DMS53 (cell line): ENCODE measurements around the gene CHRNE.
A peak's percentile ranks its signal among the peaks of the same experiment; 100 is the strongest.
"Not testable (repeated sequence)": the region's sequence is repeated elsewhere in the genome, so short reads cannot be mapped to it uniquely, and the experiment has no call there.

Source experiments
- DNase-seq: peaks from one replicate; lab custom pipeline; 2025; lab: John Stamatoyannopoulos, UW

The CHRNE gene

DNA sequence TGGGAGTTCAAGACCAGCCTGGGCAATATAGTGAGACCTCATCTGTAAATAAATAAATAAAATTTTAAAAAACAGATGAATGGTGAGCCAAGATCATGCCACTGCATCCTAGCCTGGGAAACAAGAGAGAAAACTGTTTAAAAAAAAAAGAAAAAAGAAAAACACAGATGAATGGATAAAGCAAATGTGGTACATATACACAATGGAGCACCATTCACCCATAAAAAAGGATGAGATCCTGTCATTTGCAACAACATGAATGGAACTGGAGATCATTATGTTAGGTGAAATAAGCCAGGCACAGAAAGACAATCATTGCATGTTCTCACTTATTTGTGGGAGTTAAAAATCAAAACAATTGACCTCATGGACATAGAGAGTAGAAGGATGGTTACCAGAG is 3.7 kb upstream of the CHRNE start:
- DNase-seq: not testable (repeated sequence)

DNA sequence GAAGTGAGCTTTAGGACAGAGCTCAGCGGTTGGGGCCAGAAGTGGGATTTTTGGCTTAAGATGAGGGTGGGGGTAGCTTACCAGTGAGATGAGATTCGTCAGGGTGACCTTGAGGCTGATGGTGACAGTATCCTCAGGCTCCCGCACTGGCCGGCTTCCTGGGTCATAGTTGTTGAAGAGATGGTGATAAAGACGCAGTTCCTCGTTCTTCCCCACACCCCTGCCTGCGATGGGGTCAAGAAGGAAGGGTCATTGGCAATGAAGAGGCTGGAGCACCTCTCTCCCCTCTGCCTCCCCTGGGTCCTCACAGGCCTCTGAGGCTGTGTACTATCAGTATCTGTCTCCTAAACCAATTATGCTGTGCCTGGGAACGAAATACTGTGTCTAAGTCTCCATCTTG is 358 bp downstream of the CHRNE start:
- DNase-seq: no peak

DNA sequence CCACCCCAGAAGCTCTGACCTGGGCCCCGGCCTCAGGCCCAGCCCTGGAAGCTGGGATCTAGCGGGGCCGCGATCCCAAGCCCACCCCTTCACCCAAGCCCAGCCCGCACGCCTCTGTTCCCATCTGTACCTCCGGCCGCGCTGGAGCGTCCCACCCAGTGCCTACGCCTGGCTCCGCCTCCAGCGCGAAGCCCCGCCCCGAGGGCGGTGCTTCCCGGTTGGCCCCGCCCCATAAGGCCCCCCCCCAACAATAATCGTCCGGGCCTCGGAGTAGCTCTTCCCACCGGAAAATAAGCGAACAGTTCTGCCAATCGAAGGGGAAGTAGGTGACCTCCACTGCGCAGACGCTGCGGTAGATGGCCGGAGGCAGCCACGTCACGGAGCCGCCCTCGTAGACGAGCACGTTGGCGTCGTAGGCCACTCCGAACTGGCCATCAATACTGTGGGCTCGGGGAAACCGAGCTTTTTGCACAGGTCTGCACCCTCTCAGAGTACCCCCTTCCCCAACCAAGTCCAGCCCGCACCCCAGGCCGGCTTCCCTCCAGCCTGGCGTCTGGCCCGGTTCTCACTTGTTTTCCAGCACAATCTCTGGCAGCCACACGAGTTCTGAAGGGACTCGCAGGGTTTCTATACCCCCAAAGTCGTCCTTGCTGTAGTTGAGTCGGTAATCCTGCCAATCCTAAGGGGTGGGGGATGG is 1.1 kb downstream of the CHRNE start:
- no peak for DNase-seq

DNA sequence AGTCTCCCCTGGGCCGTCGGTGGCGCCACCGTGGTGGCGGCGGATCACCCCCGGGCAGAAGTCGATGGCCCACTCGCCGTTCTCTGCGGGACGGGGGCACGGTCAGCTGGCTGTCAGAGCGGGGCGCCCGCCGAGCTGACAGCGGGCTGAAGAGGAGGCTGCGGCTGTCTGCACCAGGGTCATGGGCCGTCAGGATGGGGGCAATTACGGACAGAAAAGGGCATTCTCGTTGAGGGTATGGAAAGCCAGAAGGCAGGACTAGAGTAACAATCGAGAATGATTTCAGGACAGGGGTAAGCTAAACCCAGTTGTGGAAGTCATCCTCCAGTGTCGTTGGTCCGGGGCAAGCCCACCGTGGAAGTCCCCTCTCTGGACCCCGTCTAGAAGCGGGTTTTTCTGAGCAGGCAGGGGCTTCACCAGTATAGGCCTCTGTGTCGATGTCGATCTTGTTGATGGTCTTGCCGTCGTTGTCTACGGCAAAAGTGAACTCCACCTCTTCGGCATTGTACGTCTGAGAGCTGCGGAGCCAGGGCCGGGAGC is 1.7 kb downstream of the CHRNE start:
- no peak for DNase-seq

DNA sequence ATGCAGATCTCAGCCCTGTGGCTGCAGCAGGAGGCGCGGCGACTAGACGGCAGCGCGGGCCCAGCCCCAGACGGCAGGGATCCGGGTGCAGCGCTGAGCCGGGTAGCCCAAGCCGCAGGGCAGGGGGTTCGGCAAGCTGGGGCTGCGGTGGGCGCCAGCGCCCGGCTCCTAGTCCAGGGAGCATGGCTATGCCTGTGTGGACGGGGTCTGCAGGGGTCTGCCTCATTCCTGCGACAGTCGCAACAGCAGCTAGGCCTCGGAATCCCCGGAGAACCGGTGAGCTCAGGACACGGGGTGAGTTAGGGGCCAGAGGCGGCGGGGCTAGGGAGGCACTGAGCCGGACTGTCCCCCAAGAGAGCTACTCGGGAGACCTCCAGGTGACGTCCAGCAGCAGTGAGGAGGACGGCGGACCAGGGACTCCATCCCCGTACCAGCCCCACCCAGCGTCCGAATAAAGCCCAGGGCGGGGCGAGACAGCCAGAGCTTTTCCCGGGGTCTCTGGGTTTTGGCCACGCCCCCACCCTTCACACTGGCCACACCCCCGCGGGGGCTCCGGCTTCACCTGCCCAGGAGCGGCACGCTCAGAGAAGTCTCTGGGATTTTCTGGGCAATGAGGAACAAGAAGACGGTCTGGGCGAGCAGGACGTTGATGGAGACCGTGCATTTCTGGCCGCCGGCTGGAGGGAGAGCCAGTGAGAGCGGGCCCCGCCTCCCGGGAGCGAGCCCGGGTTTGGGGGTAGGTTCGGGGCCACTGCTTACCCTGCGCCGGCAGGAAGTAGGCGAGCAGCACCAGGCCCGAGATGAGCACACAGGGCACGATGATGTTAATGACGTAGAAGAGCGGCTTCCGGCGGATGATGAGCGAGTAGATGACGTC is 2.4 kb downstream of the CHRNE start:
- peak; percentile 81 for DNase-seq

DNA sequence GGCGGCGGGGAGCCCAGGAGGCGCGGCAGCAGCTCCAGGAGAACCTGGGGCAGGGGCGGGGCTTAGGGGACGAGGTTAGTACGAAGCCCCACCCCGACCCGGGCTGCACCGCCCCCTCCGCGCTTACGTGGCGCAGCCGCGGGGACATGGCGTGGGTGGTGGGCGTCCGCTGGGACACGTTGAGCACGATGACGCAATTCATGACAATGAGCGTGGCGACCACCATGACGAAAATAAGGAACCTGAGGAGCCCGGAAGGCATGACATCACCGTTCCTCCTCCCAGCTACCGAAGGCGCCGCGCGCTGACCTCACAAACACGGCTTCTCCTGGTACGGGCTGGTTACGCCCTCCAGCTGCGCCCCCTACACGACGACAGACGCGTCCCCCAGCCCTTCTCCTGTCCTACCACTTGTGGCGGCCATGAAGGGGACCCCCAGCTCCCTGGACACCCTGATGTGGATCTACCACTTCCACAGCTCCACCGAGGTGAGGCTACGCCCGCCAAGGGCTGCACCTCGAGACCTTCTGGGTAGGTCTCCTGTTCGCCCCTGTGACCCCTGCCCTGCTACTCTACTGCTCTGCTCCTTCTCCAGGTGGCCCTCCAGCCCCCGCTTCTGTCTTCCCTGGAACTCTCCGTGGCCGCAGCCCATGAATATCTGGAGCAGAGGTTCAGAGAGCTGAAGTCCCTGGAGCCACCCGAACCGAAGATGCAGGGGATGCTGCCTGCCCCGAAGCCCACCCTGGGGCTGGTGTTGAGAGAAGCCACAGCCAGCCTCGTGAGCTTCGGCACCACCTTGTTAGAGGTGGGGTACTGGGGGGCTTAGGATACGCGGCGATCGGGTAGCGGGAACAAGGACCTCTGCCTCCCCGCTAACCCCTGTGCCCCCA is 3.3 kb downstream of the CHRNE start, which contains the start of gene C17orf107:
Gene C17orf107, plus strand, starts transcription at position 196 of the 890 bp plus-strand sequence. Its CDS starts 227 bp downstream, at position 423.
- DNase-seq: peak; percentile 77

DNA sequence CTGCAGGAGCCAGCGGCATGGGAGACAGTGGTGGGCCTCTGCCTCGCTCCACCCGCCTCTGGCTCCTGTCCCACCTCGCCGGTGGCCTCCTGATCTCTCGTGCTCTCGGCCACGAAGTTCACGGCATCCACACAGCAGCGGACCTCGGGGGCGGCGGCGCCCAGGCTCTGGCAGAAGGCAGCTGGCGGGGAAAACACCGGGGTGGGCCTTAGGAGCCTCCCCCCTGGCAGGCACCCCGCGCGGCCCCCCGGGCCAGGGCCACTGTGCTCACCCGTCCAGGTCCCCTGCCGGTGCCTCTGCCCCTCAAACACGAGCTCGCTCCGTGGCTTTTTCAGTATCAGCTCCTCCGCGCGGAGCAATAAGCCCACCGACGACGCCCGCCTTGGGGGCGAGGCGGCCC is 4.0 kb downstream of the CHRNE start:
- DNase-seq: no peak

DNA sequence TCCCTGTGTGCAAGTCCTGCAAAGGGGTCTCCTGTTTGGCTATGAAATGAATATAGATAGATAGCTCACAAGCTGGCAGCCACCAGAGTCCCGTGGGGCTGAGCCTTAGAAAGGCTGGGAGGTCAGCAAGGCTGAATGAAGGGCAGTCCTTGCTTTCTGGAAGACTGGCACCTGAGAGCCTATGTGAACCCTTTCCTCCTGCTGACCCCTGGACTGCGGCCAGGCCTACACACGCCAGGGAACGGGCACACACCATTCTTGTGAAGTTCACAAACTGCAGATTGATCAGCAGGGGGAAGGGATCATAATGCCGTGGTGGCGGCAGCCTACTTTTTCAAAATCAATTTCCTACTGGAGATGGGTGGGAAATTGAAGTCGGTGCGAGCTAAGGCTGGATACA is 4.5 kb downstream of the CHRNE start:
- DNase-seq: no peak

DNA sequence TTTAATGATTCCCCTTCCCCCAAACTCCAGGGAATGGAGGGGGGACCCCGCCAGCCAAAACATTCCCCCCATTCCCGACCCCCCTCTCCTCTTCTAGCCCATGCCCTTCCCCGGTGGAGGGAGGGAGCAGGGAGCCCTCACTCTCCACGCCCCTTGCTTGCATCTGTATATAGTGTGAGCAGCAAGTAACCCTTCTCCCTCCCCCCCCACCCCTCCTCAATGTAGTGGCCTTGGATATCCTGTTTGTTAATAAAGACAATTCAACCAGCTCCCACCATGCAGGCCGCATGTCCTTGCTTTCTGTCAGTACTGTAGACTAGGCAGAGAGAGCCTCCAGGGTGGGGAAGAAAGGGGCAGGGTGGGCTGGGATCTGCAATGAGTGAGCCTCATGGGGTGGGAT is 5.1 kb downstream of the CHRNE start:
- DNase-seq: no peak

DNA sequence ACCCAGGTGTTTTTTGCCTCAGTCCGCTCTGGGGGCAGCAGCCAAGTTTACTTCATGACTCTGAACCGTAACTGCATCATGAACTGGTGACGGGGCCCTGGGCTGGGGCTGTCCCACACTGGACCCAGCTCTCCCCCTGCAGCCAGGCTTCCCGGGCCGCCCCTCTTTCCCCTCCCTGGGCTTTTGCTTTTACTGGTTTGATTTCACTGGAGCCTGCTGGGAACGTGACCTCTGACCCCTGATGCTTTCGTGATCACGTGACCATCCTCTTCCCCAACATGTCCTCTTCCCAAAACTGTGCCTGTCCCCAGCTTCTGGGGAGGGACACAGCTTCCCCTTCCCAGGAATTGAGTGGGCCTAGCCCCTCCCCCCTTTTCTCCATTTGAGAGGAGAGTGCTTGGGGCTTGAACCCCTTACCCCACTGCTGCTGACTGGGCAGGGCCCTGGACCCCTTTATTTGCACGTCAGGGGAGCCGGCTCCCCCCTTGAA is 5.7 kb downstream of the CHRNE start:
- DNase-seq: no peak

DNA sequence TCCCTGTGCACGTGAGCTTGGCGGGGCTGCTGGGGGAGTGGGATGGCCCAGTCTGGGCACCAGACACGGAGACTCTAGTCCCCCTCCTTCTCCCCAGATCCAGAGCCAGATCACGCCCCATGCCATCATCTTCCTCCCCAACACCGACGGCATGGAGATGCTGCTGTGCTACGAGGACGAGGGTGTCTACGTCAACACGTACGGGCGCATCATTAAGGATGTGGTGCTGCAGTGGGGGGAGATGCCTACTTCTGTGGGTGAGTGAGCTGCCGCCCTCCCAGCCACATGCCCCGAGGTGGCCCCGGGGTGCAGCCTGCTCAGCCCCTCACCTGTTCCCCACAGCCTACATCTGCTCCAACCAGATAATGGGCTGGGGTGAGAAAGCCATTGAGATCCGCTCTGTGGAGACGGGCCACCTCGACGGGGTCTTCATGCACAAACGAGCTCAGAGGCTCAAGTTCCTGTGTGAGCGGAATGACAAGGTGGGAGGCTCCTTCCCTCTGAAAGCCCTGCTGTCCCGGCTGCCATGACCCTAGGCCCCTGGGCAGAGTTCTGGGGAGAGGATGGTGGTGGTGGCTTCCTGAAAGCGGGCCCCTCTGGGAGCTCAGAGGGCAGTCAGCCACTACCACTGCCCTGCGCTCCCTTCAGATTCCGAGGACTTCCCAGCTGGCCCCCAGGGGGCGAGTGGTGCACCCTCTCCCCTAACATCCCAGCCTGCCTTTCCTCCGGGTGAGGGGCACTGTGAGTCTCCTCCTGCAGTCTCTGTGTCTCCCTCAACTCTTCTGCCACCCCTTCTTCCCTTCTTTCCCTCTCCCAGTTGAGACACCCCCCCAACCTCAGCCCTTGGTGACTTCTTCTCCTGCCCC is 6.3 kb downstream of the CHRNE start:
- no peak for DNase-seq

DNA sequence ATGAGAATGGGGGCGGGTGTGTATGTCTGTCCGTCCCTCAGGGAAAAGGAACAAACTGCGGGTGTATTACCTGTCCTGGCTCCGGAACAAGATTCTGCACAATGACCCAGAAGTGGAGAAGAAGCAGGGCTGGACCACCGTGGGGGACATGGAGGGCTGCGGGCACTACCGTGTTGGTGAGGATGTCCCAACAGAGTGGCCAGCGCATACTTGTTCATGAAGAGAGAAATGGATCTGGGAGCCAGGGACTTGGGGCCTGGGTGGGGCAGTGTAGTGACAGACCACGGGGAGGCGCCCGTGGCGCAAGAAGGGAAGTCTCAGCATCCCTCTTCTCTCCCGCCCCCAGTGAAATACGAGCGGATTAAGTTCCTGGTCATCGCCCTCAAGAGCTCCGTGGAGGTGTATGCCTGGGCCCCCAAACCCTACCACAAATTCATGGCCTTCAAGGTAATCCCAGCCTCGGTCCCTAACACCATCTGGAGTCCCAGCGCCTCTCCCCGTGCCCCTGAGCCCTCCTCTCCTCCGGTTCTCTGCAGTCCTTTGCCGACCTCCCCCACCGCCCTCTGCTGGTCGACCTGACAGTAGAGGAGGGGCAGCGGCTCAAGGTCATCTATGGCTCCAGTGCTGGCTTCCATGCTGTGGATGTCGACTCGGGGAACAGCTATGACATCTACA is 7.1 kb downstream of the CHRNE start:
- no peak for DNase-seq

DNA sequence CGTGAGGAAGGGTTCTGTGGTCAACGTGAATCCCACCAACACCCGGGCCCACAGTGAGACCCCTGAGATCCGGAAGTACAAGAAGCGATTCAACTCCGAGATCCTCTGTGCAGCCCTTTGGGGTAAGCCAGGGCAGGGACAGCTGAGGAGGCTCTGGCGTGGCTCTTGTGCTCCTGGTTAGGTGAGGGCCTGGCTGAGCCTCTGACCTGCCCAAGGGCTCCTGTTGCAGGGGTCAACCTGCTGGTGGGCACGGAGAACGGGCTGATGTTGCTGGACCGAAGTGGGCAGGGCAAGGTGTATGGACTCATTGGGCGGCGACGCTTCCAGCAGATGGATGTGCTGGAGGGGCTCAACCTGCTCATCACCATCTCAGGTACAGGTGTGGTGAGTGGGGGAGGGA is 7.8 kb downstream of the CHRNE start:
- no peak for DNase-seq

DNA sequence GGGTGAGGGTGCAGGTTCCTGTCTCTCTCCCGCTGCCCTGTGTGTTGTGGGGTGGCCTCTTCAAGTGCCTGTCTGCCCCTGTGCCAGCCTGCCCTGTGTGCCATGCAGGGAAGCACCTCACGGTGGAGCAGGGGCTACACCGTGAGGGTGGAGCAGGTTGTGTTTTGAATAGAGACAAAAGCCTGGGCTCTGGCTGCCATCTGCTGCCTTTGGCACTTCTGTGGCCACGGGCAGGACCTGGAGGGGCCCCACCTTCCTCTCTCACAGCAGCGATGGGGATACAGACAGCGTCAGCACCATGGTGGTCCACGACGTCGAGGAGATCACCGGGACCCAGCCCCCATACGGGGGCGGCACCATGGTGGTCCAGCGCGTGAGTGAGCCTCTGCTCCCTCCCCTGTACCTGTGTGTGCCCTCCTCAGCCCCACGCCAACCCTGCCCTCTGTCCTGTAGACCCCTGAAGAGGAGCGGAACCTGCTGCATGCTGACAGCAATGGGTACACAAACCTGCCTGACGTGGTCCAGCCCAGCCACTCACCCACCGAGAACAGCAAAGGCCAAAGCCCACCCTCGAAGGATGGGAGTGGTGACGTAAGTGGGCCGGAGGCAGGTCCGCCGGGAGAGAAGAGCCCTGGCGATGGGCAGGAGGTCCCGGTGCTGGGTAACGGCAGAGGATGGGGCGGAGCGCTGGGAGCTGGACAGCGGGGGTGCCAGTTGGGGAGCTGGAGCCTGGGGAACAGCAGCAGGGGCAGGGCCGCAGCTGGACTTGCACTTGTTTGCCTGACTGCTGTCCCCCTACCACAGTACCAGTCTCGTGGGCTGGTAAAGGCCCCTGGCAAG is 9.0 kb downstream of the CHRNE start:
- no peak for DNase-seq

DNA sequence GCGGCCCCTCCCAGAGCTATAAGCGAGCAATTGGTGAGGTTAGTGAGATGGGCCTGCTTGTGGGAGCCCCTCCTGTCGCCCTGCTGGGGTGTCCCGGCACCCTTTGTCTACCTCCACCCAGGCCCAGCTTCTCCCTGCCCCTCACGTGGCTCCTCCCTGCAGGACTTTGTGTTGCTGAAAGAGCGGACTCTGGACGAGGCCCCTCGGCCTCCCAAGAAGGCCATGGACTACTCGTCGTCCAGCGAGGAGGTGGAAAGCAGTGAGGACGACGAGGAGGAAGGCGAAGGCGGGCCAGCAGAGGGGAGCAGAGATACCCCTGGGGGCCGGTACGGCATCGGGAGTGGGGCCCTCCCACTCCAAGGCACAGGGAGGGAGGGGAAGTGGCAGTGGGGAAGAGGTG is 9.6 kb downstream of the CHRNE start:
- no peak for DNase-seq

DNA sequence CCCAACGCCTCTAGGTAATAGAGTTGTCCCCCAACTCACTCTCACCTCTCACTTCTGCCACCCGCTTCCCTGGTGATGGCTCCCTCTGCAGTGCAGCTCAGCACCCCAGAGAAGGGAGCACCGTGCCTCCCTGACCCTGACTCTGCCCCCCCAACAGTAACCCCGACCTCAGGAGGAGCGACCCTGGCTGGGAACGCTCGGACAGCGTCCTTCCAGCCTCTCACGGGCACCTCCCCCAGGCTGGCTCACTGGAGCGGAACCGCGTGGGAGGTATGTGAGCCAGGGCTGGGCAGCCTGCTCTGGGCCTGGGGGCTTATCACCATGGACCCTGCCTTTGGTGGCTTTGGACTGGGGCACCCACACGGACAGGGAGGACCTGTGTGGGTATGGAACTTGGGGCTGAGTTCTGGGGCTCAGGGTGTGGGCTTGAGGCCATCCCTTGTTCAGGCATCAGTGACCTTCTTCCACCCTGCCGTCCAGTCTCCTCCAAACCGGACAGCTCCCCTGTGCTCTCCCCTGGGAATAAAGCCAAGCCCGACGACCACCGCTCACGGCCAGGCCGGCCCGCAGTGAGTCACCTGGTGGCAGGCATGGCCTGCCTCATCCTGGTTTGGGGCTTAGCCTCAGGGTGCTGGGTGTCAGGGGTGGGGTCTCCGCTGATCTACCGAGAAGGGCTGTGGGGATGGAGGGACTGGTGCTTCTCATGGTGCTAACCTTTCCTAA is 10.2 kb downstream of the CHRNE start:
- DNase-seq: no peak

DNA sequence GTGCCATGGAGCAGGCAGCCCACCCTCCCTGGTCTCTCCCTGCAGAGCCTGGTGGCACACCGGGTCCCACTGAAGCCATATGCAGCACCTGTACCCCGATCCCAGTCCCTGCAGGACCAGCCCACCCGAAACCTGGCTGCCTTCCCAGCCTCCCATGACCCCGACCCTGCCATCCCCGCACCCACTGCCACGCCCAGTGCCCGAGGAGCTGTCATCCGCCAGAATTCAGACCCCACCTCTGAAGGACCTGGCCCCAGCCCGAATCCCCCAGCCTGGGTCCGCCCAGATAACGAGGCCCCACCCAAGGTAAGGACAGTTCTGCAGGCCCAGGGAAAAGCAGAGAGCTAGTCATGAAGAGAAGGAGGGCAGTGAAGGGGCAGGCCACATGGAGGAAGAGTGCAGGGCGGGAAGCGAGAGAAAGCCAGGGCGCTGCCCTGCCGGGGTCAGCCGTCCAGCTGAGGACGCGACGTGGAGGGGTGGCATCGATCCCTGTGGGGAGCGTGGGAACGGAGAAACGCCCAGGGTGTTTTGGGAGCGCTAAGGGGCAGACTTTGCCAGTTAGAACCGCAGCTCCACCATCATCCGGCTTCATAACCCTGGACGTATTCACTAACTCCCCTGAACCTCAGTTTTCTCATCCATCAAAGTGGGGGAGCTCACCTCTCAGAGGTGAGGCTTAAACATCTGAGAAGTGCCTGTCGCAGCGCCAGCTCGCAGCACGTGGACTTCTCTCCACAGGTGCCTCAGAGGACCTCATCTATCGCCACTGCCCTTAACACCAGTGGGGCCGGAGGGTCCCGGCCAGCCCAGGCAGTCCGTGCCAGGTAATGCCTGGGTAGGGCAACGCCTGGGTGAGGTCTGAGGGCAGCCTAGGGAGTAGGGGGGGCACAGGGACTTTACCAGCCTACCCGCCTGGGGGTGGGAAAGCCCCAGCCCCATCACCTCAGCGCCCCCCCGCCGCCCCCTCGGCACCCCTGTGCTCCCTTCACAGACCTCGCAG is 11.2 kb downstream of the CHRNE start:
- no peak for DNase-seq
